Natural killer cell (primary cell): ENCODE data around the gene SPATA31A7. TPM values are rescaled to one million over a fixed set of nuclear protein-coding genes. Genes with fewer than 3 reads are reported as not detected.
"Not testable (repeated sequence)": the region's sequence is repeated elsewhere in the genome, so short reads cannot be mapped to it uniquely, and the experiment has no call there.

Experiments
- ATAC-seq, 3 donors: fragments of 150-1000 bp in 2 of 3; fragments of 200-7000 bp in 1 of 3; cut with Tn5 transposase; 1 replicate in 1 of 3; 2 replicates in 2 of 3; pipeline ENCODE4 v1.10.0; 2021; ENCODE audit warnings: mild to moderate bottlenecking in 2 of 3, moderate library complexity in 2 of 3
- DNase-seq, 2 donors: peaks; one replicate each; pipeline versions ENCODE4 v3.0.0 to v3.0.0-alpha.2; 2013 to 2021; ENCODE audit warnings: mixed read lengths in 1 of 2
- H3K27ac ChIP-seq: one replicate; pipeline ENCODE4 v1.5.1; 2013; ENCODE audit warnings: mild to moderate bottlenecking, low read length
- H3K27me3 ChIP-seq: one replicate; pipeline ENCODE4 v1.6.1; 2013; ENCODE audit warnings: low read length; ENCODE audit not compliant: control insufficient read depth, insufficient read depth
- H3K36me3 ChIP-seq: one replicate; pipeline ENCODE4 v1.6.1; 2013; ENCODE audit warnings: low read length; ENCODE audit not compliant: control insufficient read depth, insufficient read depth
- H3K4me1 ChIP-seq: one replicate; pipeline ENCODE4 v1.6.1; 2013; ENCODE audit warnings: low read length; ENCODE audit not compliant: control insufficient read depth, insufficient read depth
- H3K4me3 ChIP-seq: one replicate; pipeline ENCODE4 v1.5.1; 2013; ENCODE audit warnings: low read length
- H3K9me3 ChIP-seq: one replicate; pipeline ENCODE4 v1.6.1; 2013; ENCODE audit warnings: low read length; ENCODE audit not compliant: control insufficient read depth, insufficient read depth
- H3K27ac Mint-ChIP-seq, 2 donors: one replicate each; pipeline ENCODE4 v1.8.0; 2022; ENCODE audit warnings: mild to moderate bottlenecking in 2 of 2, mixed read lengths in 2 of 2, moderate library complexity in 1 of 2
- H3K27me3 Mint-ChIP-seq, 2 donors: one replicate each; pipeline ENCODE4 v1.8.0; 2022; ENCODE audit warnings: low read depth in 2 of 2, mixed read lengths in 2 of 2
- H3K36me3 Mint-ChIP-seq: one replicate; pipeline ENCODE4 v1.8.0; 2022; ENCODE audit warnings: mixed read lengths
- H3K4me1 Mint-ChIP-seq, 2 donors: one replicate each; pipeline ENCODE4 v1.8.0; 2022; ENCODE audit warnings: mixed read lengths in 2 of 2
- H3K4me3 Mint-ChIP-seq: one replicate; pipeline ENCODE4 v1.8.0; 2022; ENCODE audit warnings: mild to moderate bottlenecking, moderate library complexity, mixed read lengths
- H3K9me3 Mint-ChIP-seq, 2 donors: one replicate each; pipeline ENCODE4 v1.8.0; 2022; ENCODE audit warnings: mixed read lengths in 2 of 2
- WGBS: methylation state at CpG from one replicate; pipeline ENCODE4 v1.1.7; 2013; ENCODE audit warnings: missing lambda C conversion rate; ENCODE audit not compliant: insufficient coverage; 5-methylcytosine and 5-hydroxymethylcytosine counted together
- intact Hi-C: fragments of 100-400 bp; cut with micrococcal nuclease; formaldehyde crosslinking; loops from one replicate; pipeline ENCODE4 v1.14.2; 2022
- total RNA-seq, 4 donors: library from RNA; stranded (reverse); fragments of 120-200 nt in 1 of 4; gene quantifications; one replicate each; pipeline versions ENCODE4 v1.2.3 to v1.2.4, GENCODE V29; 2013 to 2022

The SPATA31A7 gene
- not detected for total RNA-seq
- total RNA-seq (2013): not detected

GRCh38 chr9:61189736-61190135, at the start of gene SPATA31A7:
Gene SPATA31A7, plus strand, starts transcription at chr9:61190036. Its CDS starts 29 bp downstream, at chr9:61190065.
- H3K36me3 ChIP-seq, H3K4me1 Mint-ChIP-seq, H3K4me3 ChIP-seq, H3K27me3 ChIP-seq, ATAC-seq, H3K4me1 ChIP-seq, intact Hi-C loops, H3K9me3 Mint-ChIP-seq, H3K27ac ChIP-seq, H3K36me3 Mint-ChIP-seq, H3K9me3 ChIP-seq, H3K27me3 Mint-ChIP-seq, H3K4me3 Mint-ChIP-seq, H3K27ac Mint-ChIP-seq, DNase-seq: not testable (repeated sequence)
- WGBS: no CpG with 5 or more reads among the region's 7 CpGs

GRCh38 chr9:61226438-61226837, 36.6 kb downstream of the SPATA31A7 start:
- WGBS: no CpG with 5 or more reads among the region's 4 CpGs
- H3K27me3 Mint-ChIP-seq, ATAC-seq, H3K4me3 Mint-ChIP-seq, H3K9me3 Mint-ChIP-seq, H3K4me3 ChIP-seq, H3K27ac ChIP-seq, intact Hi-C loops, H3K36me3 ChIP-seq, H3K36me3 Mint-ChIP-seq, H3K27ac Mint-ChIP-seq, DNase-seq, H3K9me3 ChIP-seq, H3K4me1 ChIP-seq, H3K27me3 ChIP-seq, H3K4me1 Mint-ChIP-seq: not testable (repeated sequence)
